Neutrophil (primary cell): Measurements from ENCODE around the gene CYP1B1.

Experiments
- H3K27ac ChIP-seq: fragments of 200-600 bp; sonication (generic); 2 replicates; pipeline ENCODE4 v1.5.1; 2016; ENCODE audit warnings: mild to moderate bottlenecking, moderate library complexity
- H3K27me3 ChIP-seq: fragments of 200-600 bp; sonication (generic); 2 replicates; pipeline ENCODE4 v1.6.0; 2016; ENCODE audit warnings: mild to moderate bottlenecking
- H3K36me3 ChIP-seq: fragments of 200-600 bp; sonication (generic); 2 replicates; pipeline ENCODE4 v1.5.1; 2017
- H3K4me1 ChIP-seq, 2 experiments: fragments of 200-600 bp in 1 of 2; sonication (generic) in 1 of 2; 1 replicate in 1 of 2; 2 replicates in 1 of 2; pipeline versions ENCODE4 v1.5.1 to v1.6.1; 2013 to 2016; ENCODE audit warnings: low read depth in 1 of 2, low read length in 1 of 2, mild to moderate bottlenecking in 1 of 2, moderate library complexity in 1 of 2; ENCODE audit not compliant: control insufficient read depth in 1 of 2, insufficient read depth in 1 of 2
- H3K4me3 ChIP-seq, 2 experiments: fragments of 200-600 bp in 1 of 2; sonication (generic) in 1 of 2; 1 replicate in 1 of 2; 2 replicates in 1 of 2; pipeline ENCODE4 v1.5.1; 2013 to 2016; ENCODE audit warnings: low read depth in 1 of 2, low read length in 1 of 2, mild to moderate bottlenecking in 1 of 2, moderate library complexity in 1 of 2
- H3K9me3 ChIP-seq: fragments of 200-600 bp; sonication (generic); 2 replicates; pipeline ENCODE4 v1.5.1; 2016
- TF ChIP-seq, protein P1 (sequence below): fragments of 200-600 bp; sonication (generic); IDR thresholded peaks from 2 replicates; pipeline ENCODE4 v1.5.1; 2016; ENCODE audit warnings: antibody characterized with exemption

CYP1B1 gene

DNA sequence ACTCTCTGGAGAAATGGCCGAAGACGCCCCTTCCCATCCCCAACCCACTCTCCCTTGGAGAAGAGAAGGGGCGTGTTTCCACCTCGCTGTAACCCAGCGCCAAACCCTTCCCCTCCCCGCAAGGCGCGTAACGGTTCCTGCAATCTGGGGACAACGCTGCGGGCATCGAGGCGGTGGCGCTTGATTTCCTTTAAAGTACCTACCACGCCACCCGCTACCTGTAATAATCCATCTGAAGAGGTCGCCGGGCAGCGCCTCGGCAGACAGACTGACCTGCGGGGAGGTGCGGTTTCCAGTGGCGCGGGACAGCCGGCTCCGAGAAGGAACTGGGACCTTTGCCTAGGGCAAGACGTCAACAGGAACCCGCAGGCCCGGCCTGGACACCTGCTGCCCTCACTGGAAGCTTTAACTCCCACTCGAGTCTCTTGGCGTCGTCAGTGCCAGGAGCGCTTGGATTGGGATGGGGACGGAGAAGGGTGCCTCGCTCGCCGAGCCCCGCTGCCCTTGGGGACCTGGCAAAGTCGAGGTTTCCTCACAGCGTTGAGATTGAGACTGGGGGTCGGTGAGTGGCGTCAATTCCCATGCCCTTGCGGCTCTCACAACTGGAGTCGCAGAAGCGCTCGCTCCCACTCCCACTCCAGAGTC lies at the start of gene CYP1B1:
Gene CYP1B1, minus strand, starts transcription at position 645 of the 645 bp plus-strand sequence. CDS start 763 bp downstream, outside the sequence.
- Histone ChIP-seq H3K9me3 (no peaks in the 10 kb centered on the region), H3K27ac (peak within 1 kb of the TSS; percentile 27), H3K36me3 (no peaks in the 10 kb centered on the region), H3K4me3 (peak within 1 kb of the TSS; percentile 65 to 67), H3K27me3 (peaks cover 100% of the 10 kb centered on the region), H3K4me1 (peaks cover 32 to 37% of the 10 kb centered on the region in 2 experiments)
- TF ChIP-seq, protein P1, sequence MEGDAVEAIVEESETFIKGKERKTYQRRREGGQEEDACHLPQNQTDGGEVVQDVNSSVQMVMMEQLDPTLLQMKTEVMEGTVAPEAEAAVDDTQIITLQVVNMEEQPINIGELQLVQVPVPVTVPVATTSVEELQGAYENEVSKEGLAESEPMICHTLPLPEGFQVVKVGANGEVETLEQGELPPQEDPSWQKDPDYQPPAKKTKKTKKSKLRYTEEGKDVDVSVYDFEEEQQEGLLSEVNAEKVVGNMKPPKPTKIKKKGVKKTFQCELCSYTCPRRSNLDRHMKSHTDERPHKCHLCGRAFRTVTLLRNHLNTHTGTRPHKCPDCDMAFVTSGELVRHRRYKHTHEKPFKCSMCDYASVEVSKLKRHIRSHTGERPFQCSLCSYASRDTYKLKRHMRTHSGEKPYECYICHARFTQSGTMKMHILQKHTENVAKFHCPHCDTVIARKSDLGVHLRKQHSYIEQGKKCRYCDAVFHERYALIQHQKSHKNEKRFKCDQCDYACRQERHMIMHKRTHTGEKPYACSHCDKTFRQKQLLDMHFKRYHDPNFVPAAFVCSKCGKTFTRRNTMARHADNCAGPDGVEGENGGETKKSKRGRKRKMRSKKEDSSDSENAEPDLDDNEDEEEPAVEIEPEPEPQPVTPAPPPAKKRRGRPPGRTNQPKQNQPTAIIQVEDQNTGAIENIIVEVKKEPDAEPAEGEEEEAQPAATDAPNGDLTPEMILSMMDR, result no peak

DNA sequence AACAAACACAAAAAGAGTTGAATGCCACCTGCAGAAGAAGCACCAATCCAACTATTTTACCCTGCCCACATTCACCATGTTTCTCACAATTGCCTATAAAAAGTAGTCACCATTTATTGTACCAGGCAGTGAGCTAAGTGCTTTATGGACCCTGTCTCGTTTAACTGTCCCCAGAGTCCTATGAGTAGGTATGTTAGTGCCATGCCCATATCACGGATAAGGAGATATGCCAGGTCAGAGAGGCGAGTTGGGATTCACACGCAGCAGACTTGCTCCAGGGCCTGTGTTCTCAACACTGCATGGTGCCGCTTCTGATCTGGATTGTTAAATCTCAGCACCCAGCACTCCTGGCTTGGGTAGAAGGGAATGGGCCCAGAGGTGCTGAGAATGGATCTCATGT lies 49.1 kb upstream of the CYP1B1 start:
- Histone ChIP-seq H3K36me3 (no peaks in the 10 kb centered on the region), H3K27me3 (peaks cover 7% of the 10 kb centered on the region), H3K4me1 (peaks cover 30 to 38% of the 10 kb centered on the region in 2 experiments), H3K4me3 (no peak overlapping the region), H3K27ac (no peak overlapping the region), H3K9me3 (no peaks in the 10 kb centered on the region)
- TF ChIP-seq, protein P1, result no peak

DNA sequence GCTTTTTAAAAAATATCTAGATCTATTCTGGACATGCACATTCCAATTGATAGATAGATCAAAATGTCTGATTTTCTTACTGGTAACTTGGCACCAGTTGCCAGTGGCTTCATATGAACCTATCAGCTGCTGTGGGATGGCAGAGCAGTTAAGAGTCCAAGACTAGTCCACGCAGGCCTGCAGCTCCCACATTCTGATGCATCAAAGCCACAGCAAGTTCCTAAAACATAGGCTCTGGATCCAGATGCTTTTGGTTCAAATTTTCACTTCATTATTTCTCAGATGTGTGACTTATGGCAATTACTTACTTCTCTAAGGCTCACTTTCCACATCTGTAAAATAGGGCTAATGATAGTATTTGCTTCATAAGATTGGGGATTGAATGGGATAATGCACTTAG lies 48.0 kb upstream of the CYP1B1 start:
- Histone ChIP-seq H3K4me1 (peaks cover 19 to 29% of the 10 kb centered on the region in 2 experiments), H3K27me3 (peaks cover 7% of the 10 kb centered on the region), H3K36me3 (no peaks in the 10 kb centered on the region), H3K9me3 (no peaks in the 10 kb centered on the region), H3K4me3 (no peak overlapping the region), H3K27ac (no peak overlapping the region)
- TF ChIP-seq, protein P1, result no peak

DNA sequence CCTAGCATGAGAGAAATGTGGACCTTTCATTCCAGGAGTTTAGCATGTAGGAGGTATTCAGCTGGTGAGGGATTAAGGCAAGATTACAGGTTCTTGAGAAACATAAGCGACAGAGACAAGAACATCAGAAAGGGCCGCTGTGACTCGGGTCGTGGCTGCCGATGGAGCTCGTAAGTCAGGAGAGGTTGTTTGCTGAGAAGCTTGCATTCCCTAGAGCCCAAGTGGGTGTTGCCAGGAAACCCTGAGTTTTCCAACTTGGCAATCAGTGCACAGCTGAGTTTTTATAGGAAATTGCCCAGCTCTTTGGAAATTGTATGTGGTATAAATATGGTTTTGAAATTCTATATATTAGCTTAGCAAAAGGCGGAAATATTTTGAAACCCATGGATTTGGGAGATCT lies 46.4 kb upstream of the CYP1B1 start:
- peaks cover 4 to 13% of the 10 kb centered on the region in 2 experiments for H3K4me1 ChIP-seq
- no peak overlapping the region for H3K4me3 ChIP-seq
- no peak overlapping the region for H3K27ac ChIP-seq
- no peaks in the 10 kb centered on the region for H3K9me3 ChIP-seq
- TF ChIP-seq, protein P1, result no peak
- no peaks in the 10 kb centered on the region for H3K36me3 ChIP-seq
- H3K27me3 ChIP-seq, result peaks cover 7% of the 10 kb centered on the region

DNA sequence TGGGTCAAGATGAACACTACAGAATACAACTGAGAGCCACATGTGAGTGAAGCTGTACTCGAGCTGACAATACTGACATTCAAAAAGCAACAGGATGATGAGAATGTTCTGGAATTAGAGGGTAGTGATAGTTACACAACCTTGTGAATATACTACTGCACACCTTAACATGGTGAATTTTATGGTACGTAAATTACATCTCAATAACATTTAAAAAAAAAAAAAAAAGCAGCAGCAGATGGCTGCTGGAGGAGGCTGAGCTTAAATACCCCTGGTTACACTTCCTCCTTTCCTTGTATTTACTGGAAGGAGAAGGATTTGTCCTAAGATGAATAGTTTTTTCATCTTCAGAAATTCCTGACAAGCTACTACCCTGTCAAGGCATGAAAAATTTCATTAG lies 45.5 kb upstream of the CYP1B1 start:
- TF ChIP-seq, protein P1, result no peak
- Histone ChIP-seq H3K9me3 (no peaks in the 10 kb centered on the region), H3K27ac (no peak overlapping the region), H3K27me3 (peaks cover 7% of the 10 kb centered on the region), H3K36me3 (no peaks in the 10 kb centered on the region), H3K4me3 (no peak overlapping the region), H3K4me1 (peaks cover 0 to 10% of the 10 kb centered on the region in 2 experiments)
